Activated CD8-positive, alpha-beta memory T cell treated with anti-CD3 and anti-CD28 coated beads for 24 hours (primary cell): ENCODE measurements around the gene PCLO.

ENCODE experiments used
- DNase-seq: peaks from one replicate; pipeline ENCODE4 v3.0.0-alpha.2; 2020

PCLO gene

GRCh38 chr7:82810558-82811259 is 352.0 kb downstream of the PCLO start:
- DNase-seq, result no peak

DNA sequence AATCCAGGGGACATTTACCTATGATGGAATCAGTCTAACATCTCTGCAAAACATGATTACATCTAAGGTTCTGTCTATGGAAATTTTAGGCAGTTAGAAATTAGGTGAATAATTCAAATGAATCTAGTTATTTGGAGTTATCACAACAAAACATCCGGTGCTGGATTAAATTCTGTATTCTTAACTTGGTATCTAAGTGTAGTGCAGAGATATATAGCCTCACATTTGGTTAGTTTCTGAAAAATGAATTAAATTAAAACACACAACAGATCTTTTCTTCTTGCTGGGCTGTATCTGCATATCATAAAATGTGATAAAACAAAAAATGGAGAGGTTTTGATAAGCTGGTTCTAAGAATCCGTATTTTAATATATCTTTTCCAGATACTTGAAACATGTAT is 354.1 kb downstream of the PCLO start:
- DNase-seq, result no peak

DNA sequence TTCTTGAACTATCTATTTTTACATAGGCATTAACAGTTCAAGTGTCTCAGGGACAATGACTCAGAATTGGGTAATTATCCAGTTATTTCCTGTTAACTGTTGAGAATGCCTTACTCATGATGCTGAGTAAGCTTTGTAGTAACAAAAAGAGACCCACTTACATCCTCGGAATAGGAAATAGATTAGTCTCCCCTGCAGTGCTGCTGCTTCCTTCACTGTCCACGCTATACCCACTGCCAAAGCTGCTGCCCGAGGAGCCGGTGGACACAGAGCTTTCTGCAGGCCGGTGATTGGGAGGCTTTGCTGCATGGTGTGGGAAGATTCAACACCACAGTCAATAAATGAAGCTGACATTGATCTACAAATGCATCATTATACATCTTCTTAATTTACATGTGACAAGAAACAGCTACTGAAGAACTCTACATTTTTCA is 357.1 kb downstream of the PCLO start:
- no peak for DNase-seq

GRCh38 chr7:82803411-82803810 is 359.3 kb downstream of the PCLO start:
- DNase-seq, result no peak

DNA sequence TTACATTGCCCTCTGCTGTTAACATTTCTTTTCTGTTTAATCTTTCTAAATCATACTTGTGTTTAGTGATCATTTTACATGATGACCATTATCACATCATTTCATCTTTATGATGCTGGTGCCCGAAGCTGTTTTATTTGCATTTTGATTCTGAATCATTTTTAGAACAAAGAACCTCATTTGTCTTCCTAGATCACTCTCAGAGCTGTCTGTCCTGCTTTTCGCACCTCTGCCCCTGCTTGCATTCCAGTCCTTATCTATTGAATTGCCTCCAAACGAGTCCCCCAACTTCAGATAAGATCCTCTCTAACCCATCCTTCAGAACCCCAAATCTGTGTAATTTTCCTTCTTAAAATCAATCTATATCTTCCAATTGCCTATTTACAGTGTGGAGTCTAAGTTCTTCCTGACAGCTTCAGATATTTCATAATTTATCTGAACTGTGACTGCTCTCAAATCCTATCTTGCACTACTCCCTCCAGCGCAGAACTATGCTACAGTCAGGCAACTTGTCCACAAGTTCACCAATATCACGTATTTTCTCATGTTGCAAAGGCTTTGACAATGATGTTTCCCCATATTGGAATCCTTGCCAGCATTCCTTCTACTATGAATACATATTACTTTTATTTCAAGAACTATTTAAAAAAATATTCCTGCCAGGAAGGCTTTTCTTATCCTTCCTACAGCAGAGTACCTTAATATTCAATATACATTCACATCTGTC is 372.6 kb downstream of the PCLO start:
- no peak for DNase-seq

DNA sequence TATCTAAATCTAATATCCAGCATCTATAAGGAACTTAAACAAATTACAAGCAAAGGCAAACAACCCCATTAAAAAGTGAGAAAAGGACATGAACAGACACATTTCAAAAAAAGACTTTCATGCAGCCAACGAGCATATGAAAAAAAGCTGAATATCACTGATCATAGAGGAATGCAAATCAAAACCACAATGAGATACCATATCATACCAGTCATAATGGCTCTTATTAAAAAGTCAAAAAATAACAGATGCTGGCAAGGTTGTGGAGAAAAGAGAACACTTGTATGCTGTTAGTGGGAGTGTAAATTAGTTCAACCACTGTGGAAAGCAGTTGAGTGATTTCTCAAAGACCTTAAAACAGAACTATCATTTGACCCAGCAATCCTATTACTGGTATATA is 384.7 kb downstream of the PCLO start:
- no peak for DNase-seq

GRCh38 chr7:82762880-82763279 is 399.8 kb downstream of the PCLO start:
- DNase-seq, result no peak

DNA sequence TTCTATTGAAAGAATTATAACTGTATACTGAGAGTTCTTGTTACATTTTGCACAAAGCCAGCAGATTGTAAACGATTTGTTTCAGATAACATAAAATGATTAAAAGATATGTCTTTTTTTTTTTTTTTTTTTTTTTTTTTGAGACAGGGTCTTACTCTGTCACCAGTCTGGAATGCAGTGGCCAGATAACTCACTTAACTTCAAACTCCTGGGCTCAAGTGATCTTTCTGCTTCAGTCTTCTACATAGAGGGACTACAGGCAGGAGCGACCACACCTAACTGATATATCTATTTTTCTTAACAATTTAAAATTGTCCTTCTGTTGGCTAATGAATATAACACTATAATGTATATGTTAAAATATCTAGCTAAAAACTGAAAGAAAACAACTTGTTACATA is 401.9 kb downstream of the PCLO start:
- DNase-seq, result no peak

- DNase-seq, result no peak
Measured at GRCh38 chr7:82760074-82760473, 402.6 kb downstream of the PCLO start.

GRCh38 chr7:82755705-82756551 is 406.8 kb downstream of the PCLO start:
- DNase-seq, result no peak

DNA sequence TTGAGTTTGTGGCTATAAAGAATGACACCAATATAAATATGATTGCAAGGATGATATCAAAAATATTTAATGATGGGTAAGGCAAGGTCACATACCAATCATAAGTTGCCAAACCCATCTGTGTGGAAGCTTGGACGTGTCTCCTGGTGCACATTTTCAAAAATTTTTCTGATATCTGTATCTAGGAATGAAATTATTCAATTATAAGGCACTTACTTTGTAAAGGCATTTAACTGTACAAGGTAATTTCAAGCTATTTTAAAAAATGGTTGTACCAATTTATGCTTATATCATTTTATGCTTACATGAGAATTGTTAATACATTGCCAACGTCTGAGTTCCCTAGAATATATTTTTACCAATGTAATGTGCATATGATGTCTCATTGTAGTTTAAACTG is 412.7 kb downstream of the PCLO start:
- no peak for DNase-seq

GRCh38 chr7:82745820-82746219 is 416.9 kb downstream of the PCLO start:
- no peak for DNase-seq

GRCh38 chr7:82745117-82745516 is 417.6 kb downstream of the PCLO start:
- DNase-seq, result no peak

- DNase-seq, result no peak
Measured at GRCh38 chr7:82742163-82742562, 420.5 kb downstream of the PCLO start.

- DNase-seq, result no peak
Measured at GRCh38 chr7:82741493-82741892, 421.2 kb downstream of the PCLO start.

GRCh38 chr7:82740246-82740848 is 422.3 kb downstream of the PCLO start:
- DNase-seq, result no peak

DNA sequence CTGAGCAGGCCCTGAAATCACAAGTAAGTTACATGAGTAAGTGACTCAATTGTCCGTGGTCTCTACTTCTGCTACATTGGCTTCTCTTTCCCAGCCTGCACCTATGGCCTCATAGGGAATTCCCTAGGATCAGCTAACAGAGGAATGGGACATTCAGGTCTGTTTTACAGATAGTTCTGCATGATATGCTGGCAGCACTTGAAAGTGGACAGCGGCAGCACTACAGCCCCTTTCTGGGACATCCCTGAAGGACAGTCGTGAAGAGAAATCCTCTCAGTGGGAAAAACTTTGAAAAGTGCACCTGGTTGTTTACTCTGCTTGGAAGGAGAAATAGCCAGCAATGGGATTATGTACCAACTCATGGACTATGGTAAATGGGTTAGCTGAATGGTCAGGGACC is 426.1 kb downstream of the PCLO start:
- DNase-seq, result no peak

DNA sequence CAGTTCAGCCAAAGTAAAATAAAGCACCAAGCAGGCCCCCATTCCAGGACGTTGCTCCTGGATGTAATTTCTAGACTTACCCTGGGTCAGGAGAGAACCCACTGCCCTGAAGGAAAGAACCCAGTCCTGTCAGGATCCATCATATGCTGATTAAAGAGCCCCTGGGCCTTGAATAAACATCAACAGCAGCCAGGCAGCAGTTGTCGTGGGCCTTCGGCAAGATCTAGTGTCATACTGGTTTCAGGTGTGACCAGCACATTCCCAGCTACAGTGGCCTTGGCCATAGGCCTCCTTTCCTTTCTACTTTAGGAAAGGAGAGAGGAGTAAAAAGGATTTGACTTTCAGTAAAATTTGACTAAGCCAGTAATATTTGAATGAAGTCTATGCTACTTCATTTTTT is 430.0 kb downstream of the PCLO start:
- DNase-seq, result no peak

DNA sequence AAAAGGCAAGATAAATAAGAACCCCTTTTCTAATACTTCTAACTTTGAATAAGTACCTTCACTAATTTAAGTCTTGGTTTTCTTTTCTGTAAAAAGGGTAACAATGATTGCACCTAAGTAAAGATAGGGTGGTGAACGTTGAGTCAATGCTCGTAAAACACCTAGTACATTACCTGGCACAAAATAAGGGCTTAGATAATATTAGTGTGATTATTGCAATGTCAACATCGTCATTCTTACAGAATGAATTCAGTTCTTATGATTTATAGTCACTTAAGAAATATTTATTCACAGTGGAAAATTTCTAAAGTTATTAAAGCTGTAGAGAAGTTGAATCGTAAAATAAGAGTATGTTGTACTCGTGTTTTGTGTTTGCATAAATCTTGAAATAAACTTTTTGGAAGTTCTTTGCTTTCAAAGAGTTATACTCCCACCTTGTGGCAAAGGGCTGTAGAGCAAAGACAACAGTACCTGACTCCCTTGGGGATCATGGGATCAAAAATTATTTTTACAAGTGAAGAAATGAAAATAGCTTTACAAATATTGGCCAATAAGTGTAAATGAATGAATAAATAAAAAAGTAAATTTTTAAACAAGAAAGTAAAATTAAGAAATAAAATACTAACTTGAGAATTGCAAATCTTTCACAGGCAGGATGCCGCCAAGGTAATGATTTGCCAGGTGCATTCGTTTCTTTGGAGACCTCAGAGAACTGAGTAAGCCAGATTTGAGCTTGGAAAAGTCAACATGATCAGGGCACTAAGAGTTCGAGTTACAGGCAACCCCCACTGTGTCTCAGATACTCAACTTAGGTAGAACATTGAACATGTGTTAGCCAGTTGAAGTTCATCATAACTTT is 433.3 kb downstream of the PCLO start:
- no peak for DNase-seq

DNA sequence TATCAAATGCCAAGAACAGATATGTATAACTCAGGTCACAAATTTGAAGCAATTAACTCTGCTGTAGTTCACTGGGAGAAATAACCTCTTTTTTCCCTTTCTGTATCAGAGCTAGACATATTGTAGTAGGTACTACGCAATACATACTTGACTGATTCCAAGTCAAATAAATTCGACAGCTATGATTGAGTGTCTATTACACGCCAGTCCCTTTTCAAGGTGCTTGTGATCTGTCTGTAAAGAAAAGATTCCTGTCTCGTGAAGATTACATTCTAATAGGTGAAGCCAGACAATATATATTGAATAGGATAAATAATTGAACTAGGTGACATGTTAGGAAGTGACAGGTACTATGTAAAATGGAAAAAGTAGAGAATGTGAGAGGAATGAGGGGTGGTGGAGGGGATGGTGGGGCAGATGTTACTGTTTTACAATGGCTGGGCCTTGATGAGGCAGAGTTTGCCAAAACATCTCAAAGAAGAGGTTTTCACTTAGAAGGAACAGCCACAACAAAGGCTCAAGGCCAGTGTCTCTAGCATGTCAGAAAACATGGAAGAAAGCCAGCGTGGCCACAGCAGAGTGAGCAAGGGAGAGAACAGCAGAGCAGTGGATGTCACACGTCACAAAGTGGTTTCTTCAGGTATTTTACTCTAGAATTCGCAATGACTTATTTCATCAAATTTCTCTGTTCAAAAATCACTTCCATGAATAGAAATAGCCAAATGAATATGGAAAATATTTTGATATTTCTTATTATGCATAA is 436.5 kb downstream of the PCLO start:
- no peak for DNase-seq

GRCh38 chr7:82723411-82723810 is 439.3 kb downstream of the PCLO start:
- no peak for DNase-seq

GRCh38 chr7:82722946-82723345 is 439.7 kb downstream of the PCLO start:
- no peak for DNase-seq
